GM12878 (cell line): Measurements from ENCODE around the gene PTPRQ. TPM values are rescaled to one million over a fixed set of nuclear protein-coding genes. Genes with fewer than 3 reads are reported as not detected.

Source experiments
- ATAC-seq: fragments of 200-7000 bp; cut with Tn5 transposase; 3 replicates; pipeline ENCODE4 v1.9.1; 2020; ENCODE audit warnings: mild to moderate bottlenecking, moderate library complexity
- BruUV-seq: library from RNA; stranded (reverse); fragments of 400-500 nt; replicated peaks from 2 replicates; lab custom pipeline; 2021; lab: Mats Ljungman, UMichigan
- CTCF ChIA-PET: fragments of 300-600 bp; sonication (Branson Sonifier 250); formaldehyde crosslinking; extraction: SDS; loops from one replicate; lab custom pipeline; 2021; ENCODE audit warnings: inconsistent platforms; lab: Yijun Ruan, JAX
- POLR2A ChIA-PET: fragments of 350-600 bp; formaldehyde crosslinking; extraction: SDS; loops from one replicate; lab custom pipeline; 2021; ENCODE audit warnings: inconsistent platforms; lab: Charles Lee
- RAD21 ChIA-PET: fragments of 300-600 bp; sonication (Branson Sonifier 250); formaldehyde crosslinking; loops from one replicate; lab custom pipeline; 2023; ENCODE audit warnings: antibody characterized with exemption; ENCODE audit not compliant: unreplicated experiment; lab: Charles Lee
- SMC1A ChIA-PET: fragments of 300-600 bp; sonication (Branson Sonifier 250); formaldehyde crosslinking; loops from one replicate; lab custom pipeline; 2023; ENCODE audit not compliant: unreplicated experiment, uncharacterized antibody; lab: Charles Lee
- DNase-seq: peaks from one replicate; pipeline ENCODE4 v3.0.0-alpha.2; 2011; ENCODE audit warnings: low read depth, low spot score
- FAIRE-seq: peaks from 3 replicates; lab custom pipeline; 2011; peaks lifted over from hg19 to GRCh38; lab: Jason Lieb, UNC
- H2AFZ ChIP-seq: 2 replicates; pipeline ENCODE4 v1.6.0; 2011; ENCODE audit warnings: low read depth, low read length, control low read depth; ENCODE audit not compliant: control insufficient read depth
- H3K27ac ChIP-seq: 2 replicates; pipeline ENCODE4 v1.5.1; 2011; ENCODE audit warnings: control low read depth; ENCODE audit not compliant: control insufficient read depth, insufficient read depth
- H3K27me3 ChIP-seq, 2 experiments: replicated peaks in 1 of 2; 2 replicates each; pipeline versions ENCODE4 v1.6.0 to v1.6.1; 2011; ENCODE audit warnings: low read length in 1 of 2; ENCODE audit not compliant: control insufficient read depth in 2 of 2, insufficient read depth in 2 of 2
- H3K36me3 ChIP-seq, 2 experiments: 2 replicates each; pipeline ENCODE4 v1.5.1; 2011; ENCODE audit warnings: low read length in 1 of 2; ENCODE audit not compliant: control insufficient read depth in 2 of 2, insufficient read depth in 2 of 2
- H3K4me1 ChIP-seq: 2 replicates; pipeline ENCODE4 v1.6.1; 2011; ENCODE audit warnings: mild to moderate bottlenecking, low read length, moderate library complexity, mixed read lengths; ENCODE audit not compliant: control insufficient read depth, insufficient read depth
- H3K4me2 ChIP-seq: 2 replicates; pipeline ENCODE4 v1.6.0; 2011; ENCODE audit warnings: control low read depth; ENCODE audit not compliant: control insufficient read depth, insufficient read depth
- H3K4me3 ChIP-seq: fragments of 200-600 bp; sonication (generic); 2 replicates; pipeline ENCODE4 v1.5.1; 2016
- H3K79me2 ChIP-seq: 2 replicates; pipeline ENCODE4 v1.6.0; 2011; ENCODE audit warnings: low read length; ENCODE audit not compliant: control insufficient read depth, insufficient read depth
- H3K9ac ChIP-seq: 2 replicates; pipeline ENCODE4 v1.8.0; 2011; ENCODE audit warnings: low read length, control low read depth, mixed read lengths; ENCODE audit not compliant: control insufficient read depth, insufficient read depth
- H3K9me3 ChIP-seq: replicated peaks from 3 replicates; pipeline ENCODE4 v1.5.1; 2011; ENCODE audit warnings: mild to moderate bottlenecking, low read length; ENCODE audit not compliant: control insufficient read depth, insufficient read depth
- H4K20me1 ChIP-seq: 2 replicates; pipeline ENCODE4 v1.6.0; 2011; ENCODE audit not compliant: control insufficient read depth, insufficient read depth
- BHLHE40 ChIP-seq, 2 experiments: fragments of 450-650 bp in 1 of 2; IDR thresholded peaks; 2 replicates each; pipeline ENCODE4 v1.6.1; 2011 to 2017; ENCODE audit warnings: low read depth in 2 of 2, borderline replicate concordance in 1 of 2, improper control_type of control experiment in 1 of 2, low read length in 1 of 2, mild to moderate bottlenecking in 1 of 2
- JUNB ChIP-seq: IDR thresholded peaks from 2 replicates; pipeline ENCODE4 v1.6.1; 2016; ENCODE audit warnings: antibody characterized with exemption, mild to moderate bottlenecking
- KAT2A ChIP-seq: conservative IDR thresholded peaks from 2 replicates; pipeline ENCODE4 v1.6.1; 2011; ENCODE audit warnings: low read depth, low read length; ENCODE audit not compliant: control insufficient read depth
- KDM1A ChIP-seq: fragments of 200-600 bp; sonication (generic); IDR thresholded peaks from 2 replicates; pipeline ENCODE4 v1.6.1; 2016; ENCODE audit warnings: borderline replicate concordance
- NFXL1 ChIP-seq: fragments of 450-650 bp; IDR thresholded peaks from 2 replicates; pipeline ENCODE4 v1.6.1; 2017; ENCODE audit warnings: antibody characterized with exemption, mild to moderate bottlenecking, borderline replicate concordance
- PAX8 ChIP-seq: fragments of 450-650 bp; IDR thresholded peaks from 2 replicates; pipeline ENCODE4 v1.6.1; 2017; ENCODE audit warnings: mild to moderate bottlenecking, moderate library complexity
- POLR2A ChIP-seq: IDR thresholded peaks from 2 replicates; pipeline ENCODE4 v1.6.1; 2011; ENCODE audit warnings: low read depth, mild to moderate bottlenecking, low read length
- SMAD5 ChIP-seq: IDR thresholded peaks from 2 replicates; pipeline ENCODE4 v1.6.1; 2016; ENCODE audit warnings: antibody characterized with exemption, low read depth
- TAF1 ChIP-seq: IDR thresholded peaks from 2 replicates; pipeline ENCODE4 v1.6.1; 2011; ENCODE audit warnings: mild to moderate bottlenecking, low read depth, low read length, borderline replicate concordance
- ZBTB11 ChIP-seq: fragments of 450-650 bp; formaldehyde crosslinking; IDR thresholded peaks from 2 replicates; pipeline ENCODE4 v1.5.0; 2022; ENCODE audit warnings: mild to moderate bottlenecking, missing genetic modification characterization
- ZNF207 ChIP-seq: fragments of 450-650 bp; IDR thresholded peaks from 2 replicates; pipeline ENCODE4 v1.6.1; 2014; ENCODE audit warnings: antibody characterized with exemption, mild to moderate bottlenecking, borderline replicate concordance
- WGBS: methylation state at CpG from one replicate; pipeline ENCODE4 v1.1.6; 2016; ENCODE audit warnings: low lambda C conversion rate; ENCODE audit not compliant: insufficient replicate concordance, insufficient coverage; ENCODE audit errors: missing lambda C conversion rate; 5-methylcytosine and 5-hydroxymethylcytosine counted together
- in situ Hi-C: fragments of 300-500 bp; cut with MboI; formaldehyde crosslinking; loops from 9 replicates; pipeline ENCODE4 v1.14.3; 2018; ENCODE audit warnings: mixed read lengths
- intact Hi-C: fragments of 100-400 bp; cut with micrococcal nuclease; formaldehyde crosslinking; loops from one replicate; pipeline ENCODE4 v1.14.2; 2022; ENCODE audit not compliant: unreplicated experiment
- polyA plus RNA-seq, 11 experiments: library from polyadenylated mRNA; depleted of rRNA in 4 of 11; unstranded in 6 of 11; stranded (reverse) in 5 of 11; fragments of >200 nt; fragmentation: Nextera tagmentation in 4 of 11; fragmentation: Illumina TruSeq in 1 of 11; extraction: Ambion mirVana in 4 of 11; extraction: Trizol in 1 of 11; gene quantifications; 1 replicate in 1 of 11; 2 replicates in 10 of 11; pipeline versions ENCODE4 v1.2.1 to v1.2.3, GENCODE V29; 2011 to 2016; ENCODE audit warnings: inconsistent platforms in 2 of 11, missing spikeins in 2 of 11, low read depth in 1 of 11
- total RNA-seq, 4 experiments: library from RNA; depleted of rRNA in 3 of 4; stranded (reverse); fragments of >200 nt in 3 of 4; fragmentation: Illumina TruSeq in 1 of 4; extraction: Trizol in 1 of 4; gene quantifications; 2 replicates each; pipeline versions ENCODE4 v1.2.1 to v1.2.3, GENCODE V29; 2013 to 2021
- TF ChIP-seq, protein P1 (sequence below): fragments of 450-650 bp; IDR thresholded peaks from 2 replicates; pipeline ENCODE4 v1.6.1; 2016; ENCODE audit warnings: mild to moderate bottlenecking
- TF ChIP-seq, protein P2 (sequence below): IDR thresholded peaks from 2 replicates; pipeline ENCODE4 v1.6.1; 2012; ENCODE audit warnings: low read depth, low read length, improper control_type of control experiment

PTPRQ gene
- total and polyA plus RNA-seq, 10 of the 15 experiments (the other 5 are each of a cell fraction or from before 2014, with no cell fraction given) = 0.01 TPM; not detected in 9

- no peak within 1 kb of the TSS for H3K27ac ChIP-seq
- RAD21 ChIA-PET = no interaction called here
- no peak within 1 kb of the TSS for H3K4me3 ChIP-seq
- SMC1A ChIA-PET = no interaction called here
- FAIRE-seq (no peak), ATAC-seq (no peak), DNase-seq (no peak)
- no peaks in the 10 kb centered on the region for H3K36me3 ChIP-seq
- no TSS peak for BruUV-seq
- H3K27me3 ChIP-seq = peaks cover 11 to 12% of the 10 kb centered on the region in 2 experiments
- no peak within 1 kb of the TSS for H2AFZ ChIP-seq
- H3K9me3 ChIP-seq = no peaks in the 10 kb centered on the region
- no peak for TF ChIP-seq KDM1A
- POLR2A ChIA-PET = no interaction called here
- CTCF ChIA-PET = no interaction called here
- no peaks in the 10 kb centered on the region for H4K20me1 ChIP-seq
- intact Hi-C loops = no loop called here
- no peak within 1 kb of the TSS for H3K4me2 ChIP-seq
- H3K9ac ChIP-seq = no peak within 1 kb of the TSS
- H3K4me1 ChIP-seq = no peaks in the 10 kb centered on the region
- in situ Hi-C loops = no loop called here
- no peaks in the 10 kb centered on the region for H3K79me2 ChIP-seq
- WGBS = 43% methylated on average over 45 of the region's 45 CpGs
These were observed 272.8 kb downstream of the PTPRQ start, which contains the start of gene MYF5 for GRCh38 chr12:80716696-80717469. MYF5 (plus strand) TSS chr12:80716912; CDS start chr12:80717064, 152 bp downstream.

DNA sequence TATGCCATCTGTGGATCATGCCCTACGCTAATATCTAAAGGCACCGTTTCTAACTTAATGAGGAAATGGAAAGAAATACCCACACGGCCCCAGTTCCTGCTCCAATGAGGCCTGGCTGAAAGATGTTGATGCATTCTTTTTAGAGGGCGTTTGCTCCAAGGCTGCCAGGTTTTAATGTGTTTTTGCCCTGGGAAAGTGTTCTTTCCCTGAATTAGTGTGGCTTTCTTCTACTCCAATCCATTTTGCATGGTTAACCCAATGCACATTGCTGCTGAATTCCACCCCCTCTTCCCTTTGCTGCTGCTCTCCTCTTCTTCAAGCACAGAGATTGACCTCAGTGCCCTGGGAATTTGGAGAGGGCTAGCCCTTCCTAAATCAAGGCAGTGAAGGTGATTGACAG is 273.8 kb downstream of the PTPRQ start:
- H3K79me2 ChIP-seq = no peaks in the 10 kb centered on the region
- no peaks in the 10 kb centered on the region for H3K9me3 ChIP-seq
- ChIA-PET RAD21 (no interaction called here), SMC1A (no interaction called here), POLR2A (no interaction called here), CTCF (no interaction called here)
- no peak for FAIRE-seq
- no peak for DNase-seq
- H3K4me2 ChIP-seq = no peak overlapping the region
- intact Hi-C loops (no loop called here), in situ Hi-C loops (no loop called here)
- no peak for ATAC-seq
- H2AFZ ChIP-seq = no peak overlapping the region
- no peak overlapping the region for H3K4me3 ChIP-seq
- peaks cover 11 to 12% of the 10 kb centered on the region in 2 experiments for H3K27me3 ChIP-seq
- H3K9ac ChIP-seq = no peak overlapping the region
- 46% methylated on average over 4 of the region's 4 CpGs for WGBS
- BruUV-seq = no TSS peak
- no peaks in the 10 kb centered on the region for H3K36me3 ChIP-seq
- H3K27ac ChIP-seq = no peak overlapping the region
- no peaks in the 10 kb centered on the region for H3K4me1 ChIP-seq
- no peaks in the 10 kb centered on the region for H4K20me1 ChIP-seq
- TF ChIP-seq NFXL1 = no peak
- TF ChIP-seq BHLHE40 (IDR thresholded peaks at IDR 0.05; ENCODE audit: borderline replicate concordance in 1 of 2, low read depth in 2 of 2, low read length in 1 of 2) = no peak
- no peak for TF ChIP-seq TAF1
- TF ChIP-seq POLR2A = no peak
- no peak for TF ChIP-seq ZNF207
- TF ChIP-seq PAX8 = no peak
- no peak for TF ChIP-seq JUNB
- TF ChIP-seq ZBTB11 (CRISPR knock-in tag) = no peak
- no peak for TF ChIP-seq KAT2A
- TF ChIP-seq, protein P1, sequence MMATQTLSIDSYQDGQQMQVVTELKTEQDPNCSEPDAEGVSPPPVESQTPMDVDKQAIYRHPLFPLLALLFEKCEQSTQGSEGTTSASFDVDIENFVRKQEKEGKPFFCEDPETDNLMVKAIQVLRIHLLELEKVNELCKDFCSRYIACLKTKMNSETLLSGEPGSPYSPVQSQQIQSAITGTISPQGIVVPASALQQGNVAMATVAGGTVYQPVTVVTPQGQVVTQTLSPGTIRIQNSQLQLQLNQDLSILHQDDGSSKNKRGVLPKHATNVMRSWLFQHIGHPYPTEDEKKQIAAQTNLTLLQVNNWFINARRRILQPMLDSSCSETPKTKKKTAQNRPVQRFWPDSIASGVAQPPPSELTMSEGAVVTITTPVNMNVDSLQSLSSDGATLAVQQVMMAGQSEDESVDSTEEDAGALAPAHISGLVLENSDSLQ = no peak
- TF ChIP-seq, protein P2, sequence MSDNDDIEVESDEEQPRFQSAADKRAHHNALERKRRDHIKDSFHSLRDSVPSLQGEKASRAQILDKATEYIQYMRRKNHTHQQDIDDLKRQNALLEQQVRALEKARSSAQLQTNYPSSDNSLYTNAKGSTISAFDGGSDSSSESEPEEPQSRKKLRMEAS = no peak
- TF ChIP-seq SMAD5 = no peak
